Neural cell (in vitro differentiated cells): ENCODE results near the gene GDPD4.

ENCODE experiments used
- CTCF ChIP-seq: fragments of 450-650 bp; IDR thresholded peaks from 2 replicates; pipeline ENCODE4 v1.5.1; 2014; ENCODE audit warnings: antibody characterized with exemption, mild to moderate bottlenecking, moderate library complexity; ENCODE audit not compliant: poor library complexity, severe bottlenecking
- EP300 ChIP-seq: fragments of 450-650 bp; conservative IDR thresholded peaks from 2 replicates; pipeline ENCODE4 v1.6.1; 2014; ENCODE audit warnings: antibody characterized with exemption, mild to moderate bottlenecking, moderate library complexity; ENCODE audit not compliant: poor library complexity, severe bottlenecking
- EZH2 ChIP-seq: fragments of 200-600, 300-800 bp; shearing (Covaris generic), sonication (generic); IDR thresholded peaks from 2 replicates; pipeline ENCODE4 v1.6.1; 2014; ENCODE audit warnings: antibody characterized with exemption, low read length, borderline replicate concordance, mild to moderate bottlenecking; ENCODE audit not compliant: insufficient read depth, poor library complexity, severe bottlenecking
- MXI1 ChIP-seq: fragments of 450-650 bp; conservative IDR thresholded peaks from 2 replicates; pipeline ENCODE4 v1.6.1; 2014; ENCODE audit warnings: antibody characterized with exemption, mild to moderate bottlenecking; ENCODE audit not compliant: poor library complexity, severe bottlenecking
- POLR2AphosphoS5 ChIP-seq: IDR thresholded peaks from 2 replicates; pipeline ENCODE4 v1.6.1; 2012
- RAD21 ChIP-seq: fragments of 450-650 bp; conservative IDR thresholded peaks from 2 replicates; pipeline ENCODE4 v1.6.1; 2014; ENCODE audit warnings: antibody characterized with exemption, mild to moderate bottlenecking, moderate library complexity
- SMC3 ChIP-seq: fragments of 450-650 bp; conservative IDR thresholded peaks from 2 replicates; pipeline ENCODE4 v1.6.1; 2014; ENCODE audit warnings: antibody characterized with exemption, mild to moderate bottlenecking, moderate library complexity; ENCODE audit not compliant: poor library complexity
- TAF1 ChIP-seq: IDR thresholded peaks from 2 replicates; pipeline ENCODE4 v1.6.1; 2012; ENCODE audit warnings: low read depth
- TF ChIP-seq, protein P1 (sequence below): IDR thresholded peaks from 2 replicates; pipeline ENCODE4 v1.6.1; 2012; ENCODE audit warnings: borderline replicate concordance

DNA sequence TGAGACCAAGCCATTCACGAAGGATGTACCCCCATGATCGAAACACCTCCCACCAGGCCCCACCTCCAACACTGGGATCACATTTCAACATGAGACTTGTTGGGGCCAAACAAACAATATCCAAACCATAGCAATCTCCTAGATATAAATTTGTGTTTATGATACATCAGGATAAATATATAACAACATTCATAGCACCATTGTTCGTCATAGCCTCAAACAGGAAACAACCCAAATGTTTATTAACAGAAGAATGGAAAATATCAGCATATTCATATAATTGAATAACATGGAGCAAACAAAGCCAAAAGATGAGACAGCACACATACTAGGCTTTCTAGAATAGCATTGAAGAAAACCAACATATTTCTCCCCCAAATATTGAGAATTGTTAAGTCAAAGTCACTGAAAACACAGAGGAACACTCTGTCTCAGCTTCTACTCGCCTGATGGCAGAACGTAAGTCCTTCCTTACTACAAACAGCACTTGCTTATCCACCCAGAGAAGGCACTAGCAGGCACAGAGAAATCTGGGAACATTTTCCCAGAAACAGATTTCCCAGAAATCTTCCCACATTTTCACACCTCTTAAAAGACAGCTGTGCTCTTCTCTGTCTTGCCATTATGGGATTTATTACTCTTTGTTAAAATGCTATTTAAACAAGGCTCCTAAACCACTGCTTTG lies 8.1 kb upstream of the GDPD4 start:
- TF ChIP-seq POLR2AphosphoS5 (no peak), CTCF (no peak), MXI1 (no peak), EZH2 (no peak), EP300 (no peak), SMC3 (no peak), TAF1 (no peak), RAD21 (no peak)
- TF ChIP-seq, protein P1, sequence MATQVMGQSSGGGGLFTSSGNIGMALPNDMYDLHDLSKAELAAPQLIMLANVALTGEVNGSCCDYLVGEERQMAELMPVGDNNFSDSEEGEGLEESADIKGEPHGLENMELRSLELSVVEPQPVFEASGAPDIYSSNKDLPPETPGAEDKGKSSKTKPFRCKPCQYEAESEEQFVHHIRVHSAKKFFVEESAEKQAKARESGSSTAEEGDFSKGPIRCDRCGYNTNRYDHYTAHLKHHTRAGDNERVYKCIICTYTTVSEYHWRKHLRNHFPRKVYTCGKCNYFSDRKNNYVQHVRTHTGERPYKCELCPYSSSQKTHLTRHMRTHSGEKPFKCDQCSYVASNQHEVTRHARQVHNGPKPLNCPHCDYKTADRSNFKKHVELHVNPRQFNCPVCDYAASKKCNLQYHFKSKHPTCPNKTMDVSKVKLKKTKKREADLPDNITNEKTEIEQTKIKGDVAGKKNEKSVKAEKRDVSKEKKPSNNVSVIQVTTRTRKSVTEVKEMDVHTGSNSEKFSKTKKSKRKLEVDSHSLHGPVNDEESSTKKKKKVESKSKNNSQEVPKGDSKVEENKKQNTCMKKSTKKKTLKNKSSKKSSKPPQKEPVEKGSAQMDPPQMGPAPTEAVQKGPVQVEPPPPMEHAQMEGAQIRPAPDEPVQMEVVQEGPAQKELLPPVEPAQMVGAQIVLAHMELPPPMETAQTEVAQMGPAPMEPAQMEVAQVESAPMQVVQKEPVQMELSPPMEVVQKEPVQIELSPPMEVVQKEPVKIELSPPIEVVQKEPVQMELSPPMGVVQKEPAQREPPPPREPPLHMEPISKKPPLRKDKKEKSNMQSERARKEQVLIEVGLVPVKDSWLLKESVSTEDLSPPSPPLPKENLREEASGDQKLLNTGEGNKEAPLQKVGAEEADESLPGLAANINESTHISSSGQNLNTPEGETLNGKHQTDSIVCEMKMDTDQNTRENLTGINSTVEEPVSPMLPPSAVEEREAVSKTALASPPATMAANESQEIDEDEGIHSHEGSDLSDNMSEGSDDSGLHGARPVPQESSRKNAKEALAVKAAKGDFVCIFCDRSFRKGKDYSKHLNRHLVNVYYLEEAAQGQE, result no peak
